ENCODE results near the gene CCDC91.

The CCDC91 gene

GRCh38 chr12:28222081-28222700 lies 31.9 kb downstream of the CCDC91 start:
- Histone ChIP-seq H3K27me3 (ENCODE audit: control insufficient read depth, insufficient read depth, low read length) (no peaks in the 10 kb centered on the region), H3K27ac (ENCODE audit: low read depth, low read length) (no peak overlapping the region), H3K4me1 (ENCODE audit: control insufficient read depth, insufficient read depth, low read length) (no peaks in the 10 kb centered on the region)

GRCh38 chr12:28223025-28223554 lies 32.8 kb downstream of the CCDC91 start:
- H3K9ac ChIP-seq (ENCODE audit: low read length), result no peak overlapping the region
- H3K27me3 ChIP-seq (ENCODE audit: control insufficient read depth, insufficient read depth, low read length), result no peaks in the 10 kb centered on the region
- H3K36me3 ChIP-seq (ENCODE audit: control insufficient read depth, insufficient read depth, low read length), result no peaks in the 10 kb centered on the region
- H3K4me3 ChIP-seq (ENCODE audit: low read length), result no peak overlapping the region
- no peak overlapping the region for H3K27ac ChIP-seq (ENCODE audit: low read depth, low read length)
- H3K4me1 ChIP-seq (ENCODE audit: control insufficient read depth, insufficient read depth, low read length), result no peaks in the 10 kb centered on the region

More at GRCh38 chr12:28222081-28222700, 31.9 kb downstream of the CCDC91 start:
- Histone ChIP-seq H3K4me3 (ENCODE audit: low read length) (no peak overlapping the region), H3K9ac (ENCODE audit: low read length) (no peak overlapping the region), H3K36me3 (ENCODE audit: control insufficient read depth, insufficient read depth, low read length) (no peaks in the 10 kb centered on the region)

GRCh38 chr12:28223858-28224257 lies 33.6 kb downstream of the CCDC91 start:
- Histone ChIP-seq H3K4me3 (ENCODE audit: low read length) (no peak overlapping the region), H3K36me3 (ENCODE audit: control insufficient read depth, insufficient read depth, low read length) (no peaks in the 10 kb centered on the region), H3K4me1 (ENCODE audit: control insufficient read depth, insufficient read depth, low read length) (no peaks in the 10 kb centered on the region), H3K27me3 (ENCODE audit: control insufficient read depth, insufficient read depth, low read length) (no peaks in the 10 kb centered on the region), H3K27ac (ENCODE audit: low read depth, low read length) (no peak overlapping the region), H3K9ac (ENCODE audit: low read length) (no peak overlapping the region)

GRCh38 chr12:28226705-28227104 lies 36.4 kb downstream of the CCDC91 start:
- Histone ChIP-seq H3K4me1 (ENCODE audit: control insufficient read depth, insufficient read depth, low read length) (peaks cover 5% of the 10 kb centered on the region), H3K36me3 (ENCODE audit: control insufficient read depth, insufficient read depth, low read length) (no peaks in the 10 kb centered on the region), H3K4me3 (ENCODE audit: low read length) (no peak overlapping the region), H3K27ac (ENCODE audit: low read depth, low read length) (no peak overlapping the region), H3K27me3 (ENCODE audit: control insufficient read depth, insufficient read depth, low read length) (no peaks in the 10 kb centered on the region), H3K9ac (ENCODE audit: low read length) (no peak overlapping the region)

- Histone ChIP-seq H3K9ac (ENCODE audit: low read length) (no peak overlapping the region), H3K4me1 (ENCODE audit: control insufficient read depth, insufficient read depth, low read length) (peaks cover 5% of the 10 kb centered on the region), H3K27me3 (ENCODE audit: control insufficient read depth, insufficient read depth, low read length) (no peaks in the 10 kb centered on the region), H3K27ac (ENCODE audit: low read depth, low read length) (no peak overlapping the region), H3K36me3 (ENCODE audit: control insufficient read depth, insufficient read depth, low read length) (no peaks in the 10 kb centered on the region), H3K4me3 (ENCODE audit: low read length) (no peak overlapping the region)
These were observed 37.0 kb downstream of the CCDC91 start for GRCh38 chr12:28227251-28227650.

GRCh38 chr12:28231248-28231647 lies 41.0 kb downstream of the CCDC91 start:
- no peaks in the 10 kb centered on the region for H3K27me3 ChIP-seq (ENCODE audit: control insufficient read depth, insufficient read depth, low read length)
- peaks cover 5% of the 10 kb centered on the region for H3K4me1 ChIP-seq (ENCODE audit: control insufficient read depth, insufficient read depth, low read length)
- no peak overlapping the region for H3K9ac ChIP-seq (ENCODE audit: low read length)
- no peaks in the 10 kb centered on the region for H3K36me3 ChIP-seq (ENCODE audit: control insufficient read depth, insufficient read depth, low read length)
- no peak overlapping the region for H3K4me3 ChIP-seq (ENCODE audit: low read length)
- no peak overlapping the region for H3K27ac ChIP-seq (ENCODE audit: low read depth, low read length)

GRCh38 chr12:28232211-28232928 lies 42.1 kb downstream of the CCDC91 start:
- H3K36me3 ChIP-seq (ENCODE audit: control insufficient read depth, insufficient read depth, low read length), result no peaks in the 10 kb centered on the region
- peaks cover 5% of the 10 kb centered on the region for H3K4me1 ChIP-seq (ENCODE audit: control insufficient read depth, insufficient read depth, low read length)
- no peak overlapping the region for H3K9ac ChIP-seq (ENCODE audit: low read length)
- H3K4me3 ChIP-seq (ENCODE audit: low read length), result no peak overlapping the region
- H3K27ac ChIP-seq (ENCODE audit: low read depth, low read length), result no peak overlapping the region
- H3K27me3 ChIP-seq (ENCODE audit: control insufficient read depth, insufficient read depth, low read length), result no peaks in the 10 kb centered on the region

GRCh38 chr12:28234444-28234843 lies 44.2 kb downstream of the CCDC91 start:
- Histone ChIP-seq H3K36me3 (ENCODE audit: control insufficient read depth, insufficient read depth, low read length) (no peaks in the 10 kb centered on the region), H3K27me3 (ENCODE audit: control insufficient read depth, insufficient read depth, low read length) (no peaks in the 10 kb centered on the region), H3K4me1 (ENCODE audit: control insufficient read depth, insufficient read depth, low read length) (peaks cover under 1% of the 10 kb centered on the region), H3K27ac (ENCODE audit: low read depth, low read length) (no peak overlapping the region), H3K9ac (ENCODE audit: low read length) (no peak overlapping the region), H3K4me3 (ENCODE audit: low read length) (no peak overlapping the region)

GRCh38 chr12:28235015-28235414 lies 44.8 kb downstream of the CCDC91 start:
- Histone ChIP-seq H3K4me3 (ENCODE audit: low read length) (no peak overlapping the region), H3K4me1 (ENCODE audit: control insufficient read depth, insufficient read depth, low read length) (no peaks in the 10 kb centered on the region), H3K27me3 (ENCODE audit: control insufficient read depth, insufficient read depth, low read length) (no peaks in the 10 kb centered on the region), H3K9ac (ENCODE audit: low read length) (no peak overlapping the region), H3K36me3 (ENCODE audit: control insufficient read depth, insufficient read depth, low read length) (no peaks in the 10 kb centered on the region), H3K27ac (ENCODE audit: low read depth, low read length) (no peak overlapping the region)

GRCh38 chr12:28235985-28236384 lies 45.7 kb downstream of the CCDC91 start:
- H3K4me1 ChIP-seq (ENCODE audit: control insufficient read depth, insufficient read depth, low read length), result no peaks in the 10 kb centered on the region
- H3K4me3 ChIP-seq (ENCODE audit: low read length), result no peak overlapping the region
- no peak overlapping the region for H3K9ac ChIP-seq (ENCODE audit: low read length)
- H3K27me3 ChIP-seq (ENCODE audit: control insufficient read depth, insufficient read depth, low read length), result no peaks in the 10 kb centered on the region
- no peak overlapping the region for H3K27ac ChIP-seq (ENCODE audit: low read depth, low read length)
- no peaks in the 10 kb centered on the region for H3K36me3 ChIP-seq (ENCODE audit: control insufficient read depth, insufficient read depth, low read length)

GRCh38 chr12:28237423-28237822 lies 47.2 kb downstream of the CCDC91 start:
- Histone ChIP-seq H3K4me3 (ENCODE audit: low read length) (no peak overlapping the region), H3K27me3 (ENCODE audit: control insufficient read depth, insufficient read depth, low read length) (no peaks in the 10 kb centered on the region), H3K27ac (ENCODE audit: low read depth, low read length) (no peak overlapping the region), H3K4me1 (ENCODE audit: control insufficient read depth, insufficient read depth, low read length) (no peaks in the 10 kb centered on the region), H3K9ac (ENCODE audit: low read length) (no peak overlapping the region), H3K36me3 (ENCODE audit: control insufficient read depth, insufficient read depth, low read length) (no peaks in the 10 kb centered on the region)

GRCh38 chr12:28239918-28240317 lies 49.7 kb downstream of the CCDC91 start:
- H3K4me3 ChIP-seq (ENCODE audit: low read length), result no peak overlapping the region
- no peaks in the 10 kb centered on the region for H3K4me1 ChIP-seq (ENCODE audit: control insufficient read depth, insufficient read depth, low read length)
- H3K27ac ChIP-seq (ENCODE audit: low read depth, low read length), result no peak overlapping the region
- no peaks in the 10 kb centered on the region for H3K27me3 ChIP-seq (ENCODE audit: control insufficient read depth, insufficient read depth, low read length)
- no peaks in the 10 kb centered on the region for H3K36me3 ChIP-seq (ENCODE audit: control insufficient read depth, insufficient read depth, low read length)
- no peak overlapping the region for H3K9ac ChIP-seq (ENCODE audit: low read length)

- no peak overlapping the region for H3K4me3 ChIP-seq (ENCODE audit: low read length)
- no peaks in the 10 kb centered on the region for H3K27me3 ChIP-seq (ENCODE audit: control insufficient read depth, insufficient read depth, low read length)
- H3K4me1 ChIP-seq (ENCODE audit: control insufficient read depth, insufficient read depth, low read length), result no peaks in the 10 kb centered on the region
- no peak overlapping the region for H3K9ac ChIP-seq (ENCODE audit: low read length)
- H3K27ac ChIP-seq (ENCODE audit: low read depth, low read length), result no peak overlapping the region
- no peaks in the 10 kb centered on the region for H3K36me3 ChIP-seq (ENCODE audit: control insufficient read depth, insufficient read depth, low read length)
These were observed 50.6 kb downstream of the CCDC91 start for GRCh38 chr12:28240853-28241252.

All from rectal smooth muscle tissue (tissue), 1 donor.